HepG2 (cell line): Measurements from ENCODE around the gene SLC27A1. TPM values are rescaled to one million over a fixed set of nuclear protein-coding genes. Genes with fewer than 3 reads are reported as not detected.

Source experiments
- FOSL2 ChIP-seq: sonication (generic); formaldehyde crosslinking; IDR thresholded peaks from 2 replicates; pipeline ENCODE4 v1.4.0; 2020; ENCODE audit warnings: missing genetic modification reagents
- HNRNPLL ChIP-seq: fragments of 200-400 bp; formaldehyde crosslinking; IDR thresholded peaks from 2 replicates; pipeline ENCODE4 v1.6.1; 2017; ENCODE audit warnings: mild to moderate bottlenecking, low read depth, low read length; ENCODE audit not compliant: poor library complexity, severe bottlenecking
- IRF1 ChIP-seq: sonication (generic); formaldehyde crosslinking; IDR thresholded peaks from 2 replicates; pipeline ENCODE4 v1.4.0; 2020; ENCODE audit warnings: low read depth, mild to moderate bottlenecking, missing genetic modification reagents
- MLX ChIP-seq: IDR thresholded peaks from 2 replicates; pipeline ENCODE4 v1.6.1; 2016
- NFRKB ChIP-seq: fragments of 450-650 bp; IDR thresholded peaks from 2 replicates; pipeline ENCODE4 v1.6.1; 2017
- POLR2AphosphoS2 ChIP-seq: IDR thresholded peaks from 2 replicates; pipeline ENCODE4 v1.6.1; 2011; ENCODE audit warnings: low read depth, low read length, improper control_type of control experiment
- SP1 ChIP-seq, 2 experiments: fragments of 450-650 bp in 1 of 2; sonication (generic) in 1 of 2; formaldehyde crosslinking in 1 of 2; IDR thresholded peaks; 2 replicates each; pipeline versions ENCODE4 v1.4.0 to v1.6.1; 2016 to 2020; ENCODE audit warnings: missing genetic modification reagents in 1 of 2
- SP5 ChIP-seq: IDR thresholded peaks from 2 replicates; pipeline ENCODE4 v1.6.1; 2016; ENCODE audit warnings: low read depth, borderline replicate concordance
- ZBTB42 ChIP-seq: sonication (generic); formaldehyde crosslinking; IDR thresholded peaks from 2 replicates; pipeline ENCODE4 v1.5.0; 2020; ENCODE audit warnings: mild to moderate bottlenecking, missing genetic modification reagents
- ZBTB46 ChIP-seq: sonication (generic); formaldehyde crosslinking; IDR thresholded peaks from 2 replicates; pipeline ENCODE4 v1.4.0; 2020; ENCODE audit warnings: mild to moderate bottlenecking, missing genetic modification reagents, borderline replicate concordance
- ZNF205 ChIP-seq: IDR thresholded peaks from 2 replicates; pipeline ENCODE4 v1.6.1; 2018; ENCODE audit warnings: missing biosample characterization, missing genetic modification reagents
- ZNF318 ChIP-seq: sonication (generic); formaldehyde crosslinking; IDR thresholded peaks from 2 replicates; pipeline ENCODE4 v1.4.0; 2020; ENCODE audit warnings: mild to moderate bottlenecking, missing genetic modification reagents
- ZNF432 ChIP-seq: sonication (generic); formaldehyde crosslinking; IDR thresholded peaks from 2 replicates; pipeline ENCODE4 v1.5.0; 2020; ENCODE audit warnings: missing genetic modification reagents, mild to moderate bottlenecking, borderline replicate concordance
- ZNF749 ChIP-seq: sonication (generic); formaldehyde crosslinking; IDR thresholded peaks from 2 replicates; pipeline ENCODE4 v1.8.0; 2022; ENCODE audit warnings: mild to moderate bottlenecking, missing genetic modification reagents, moderate library complexity, borderline replicate concordance
- polyA plus RNA-seq, 8 experiments: library from polyadenylated mRNA; depleted of rRNA in 3 of 8; stranded (reverse) in 7 of 8; unstranded in 1 of 8; fragments of >200 nt; fragmentation: Illumina TruSeq in 4 of 8; extraction: Trizol in 4 of 8; gene quantifications; 2 replicates each; pipeline versions ENCODE4 v1.2.1 to v1.2.3, GENCODE V29; 2011 to 2016; ENCODE audit warnings: low read depth in 4 of 8, missing spikeins in 1 of 8, mixed read lengths in 1 of 8; ENCODE audit not compliant: insufficient read depth in 1 of 8
- total RNA-seq, 5 experiments: library from RNA; depleted of rRNA; stranded (reverse); fragments of >200 nt; fragmentation: Illumina TruSeq; extraction: Trizol; gene quantifications; 2 replicates each; pipeline ENCODE4 v1.2.3, GENCODE V29; 2016; ENCODE audit warnings: low read depth in 1 of 5

SLC27A1 gene
- total and polyA plus RNA-seq, 2 of the 13 experiments (the other 11 are each of a cell fraction or from before 2014, with no cell fraction given), result 4.1 to 8.8 TPM

GRCh38 chr19:17506745-17507144 lies 36.4 kb downstream of the SLC27A1 start (continued):
- TF ChIP-seq POLR2AphosphoS2 (no peak), IRF1 (CRISPR knock-in tag) (no peak), MLX (CRISPR knock-in tag) (no peak), ZBTB42 (CRISPR knock-in tag) (no peak), SP1 (IDR thresholded peaks at IDR 0.05) (no peak), SP1 (CRISPR knock-in tag; IDR thresholded peaks at IDR 0.05) (no peak), ZNF432 (no peak), ZNF749 (CRISPR knock-in tag) (no peak), NFRKB (no peak), FOSL2 (CRISPR knock-in tag) (peak; percentile 38; the same call in 1 of the 2 replicates), ZNF205 (no peak), HNRNPLL (no peak), ZNF318 (CRISPR knock-in tag) (no peak), ZBTB46 (CRISPR knock-in tag) (no peak), SP5 (CRISPR knock-in tag) (no peak)
